GM12873 (cell line): ENCODE data around the gene SKAP1.

Experiments
- TF ChIP-seq, protein P1 (sequence below): IDR thresholded peaks from 2 replicates; pipeline ENCODE4 v1.5.1; 2012; ENCODE audit warnings: low read depth, mild to moderate bottlenecking, moderate library complexity, low read length, control low read depth; ENCODE audit not compliant: insufficient read depth; ENCODE audit errors: missing control alignments

The SKAP1 gene

DNA sequence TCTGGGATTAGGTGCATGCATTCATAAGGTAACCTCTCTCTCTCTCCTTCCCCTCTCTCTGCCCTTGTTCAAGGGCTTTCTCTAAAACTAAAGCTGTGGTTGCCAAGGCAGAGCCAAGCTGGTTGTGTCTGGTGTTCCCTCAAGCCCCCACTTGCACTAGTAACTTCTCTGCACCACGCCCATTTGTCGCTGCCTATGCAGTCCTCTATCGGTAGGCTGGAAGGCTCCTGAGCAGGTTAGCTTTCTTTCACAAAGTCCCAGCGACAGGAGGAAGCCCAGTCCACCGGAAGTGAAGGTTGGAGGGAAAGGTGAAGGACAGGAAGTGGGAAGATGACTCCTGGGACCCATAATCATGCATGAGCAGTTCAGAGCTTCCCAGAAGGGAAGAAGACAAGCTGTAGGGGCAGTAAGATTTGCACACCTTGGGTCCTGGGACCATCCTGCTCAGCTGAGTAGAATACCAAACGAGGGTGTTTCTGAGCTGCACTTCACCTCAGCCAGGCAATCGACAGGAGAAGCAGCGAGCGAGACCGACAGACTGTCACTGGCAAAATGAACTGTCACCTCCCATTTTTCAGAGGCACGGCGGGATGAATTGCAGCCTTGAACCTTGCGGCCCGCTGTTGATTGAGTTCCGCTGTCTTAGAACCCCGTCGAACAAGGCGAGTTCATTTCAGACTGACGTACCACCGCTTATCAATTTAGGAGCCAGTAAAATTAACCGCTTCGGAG is 14.7 kb upstream of the SKAP1 start:
- TF ChIP-seq, protein P1, sequence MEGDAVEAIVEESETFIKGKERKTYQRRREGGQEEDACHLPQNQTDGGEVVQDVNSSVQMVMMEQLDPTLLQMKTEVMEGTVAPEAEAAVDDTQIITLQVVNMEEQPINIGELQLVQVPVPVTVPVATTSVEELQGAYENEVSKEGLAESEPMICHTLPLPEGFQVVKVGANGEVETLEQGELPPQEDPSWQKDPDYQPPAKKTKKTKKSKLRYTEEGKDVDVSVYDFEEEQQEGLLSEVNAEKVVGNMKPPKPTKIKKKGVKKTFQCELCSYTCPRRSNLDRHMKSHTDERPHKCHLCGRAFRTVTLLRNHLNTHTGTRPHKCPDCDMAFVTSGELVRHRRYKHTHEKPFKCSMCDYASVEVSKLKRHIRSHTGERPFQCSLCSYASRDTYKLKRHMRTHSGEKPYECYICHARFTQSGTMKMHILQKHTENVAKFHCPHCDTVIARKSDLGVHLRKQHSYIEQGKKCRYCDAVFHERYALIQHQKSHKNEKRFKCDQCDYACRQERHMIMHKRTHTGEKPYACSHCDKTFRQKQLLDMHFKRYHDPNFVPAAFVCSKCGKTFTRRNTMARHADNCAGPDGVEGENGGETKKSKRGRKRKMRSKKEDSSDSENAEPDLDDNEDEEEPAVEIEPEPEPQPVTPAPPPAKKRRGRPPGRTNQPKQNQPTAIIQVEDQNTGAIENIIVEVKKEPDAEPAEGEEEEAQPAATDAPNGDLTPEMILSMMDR: no peak

GRCh38 chr17:48443712-48444111 is 13.7 kb upstream of the SKAP1 start:
- TF ChIP-seq, protein P1: no peak

DNA sequence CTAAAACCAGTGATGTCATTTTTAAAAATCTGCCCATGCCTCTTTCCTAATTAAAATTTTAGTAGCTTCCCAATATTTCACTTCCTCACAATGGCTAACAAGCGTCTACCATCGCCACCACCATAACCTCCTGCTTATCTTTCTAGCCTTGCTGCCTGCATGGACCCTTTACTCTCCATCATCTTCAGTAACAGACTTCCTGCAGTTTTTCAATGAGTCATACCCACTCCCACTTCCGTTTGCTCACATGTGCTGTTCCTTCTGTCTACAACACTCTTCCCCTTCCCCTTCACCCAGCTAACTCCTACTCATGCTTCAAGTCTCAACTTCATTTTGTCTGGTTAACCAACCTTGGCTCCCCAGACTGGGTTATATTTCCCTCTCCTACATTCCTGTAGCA is 12.8 kb upstream of the SKAP1 start:
- TF ChIP-seq, protein P1: no peak

- TF ChIP-seq, protein P1: no peak
Observed at GRCh38 chr17:48441862-48442261, 11.8 kb upstream of the SKAP1 start.

DNA sequence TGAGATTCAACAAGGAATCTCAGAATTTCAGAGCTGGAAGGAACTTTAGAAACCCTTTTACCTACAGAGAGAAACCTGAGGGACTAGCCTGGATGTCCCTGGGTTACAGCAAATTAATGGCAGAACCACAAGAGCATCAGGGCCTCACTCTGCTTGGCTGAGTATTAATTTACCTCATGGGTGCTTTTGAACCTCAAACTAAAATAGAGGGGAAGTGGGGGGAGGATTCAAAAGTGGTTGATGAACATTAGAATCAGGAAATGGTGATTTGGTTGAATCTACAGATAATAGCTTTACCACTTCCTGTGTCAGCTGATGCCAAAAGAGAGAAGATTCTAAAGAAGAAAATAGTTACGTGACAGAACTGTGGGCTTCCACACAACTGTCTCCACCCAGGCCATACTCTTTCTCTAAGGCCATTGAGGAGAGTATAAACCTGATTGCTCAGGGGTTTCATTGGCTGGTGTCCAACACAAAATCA is 11.3 kb upstream of the SKAP1 start:
- TF ChIP-seq, protein P1: no peak

- TF ChIP-seq, protein P1: no peak
Observed at GRCh38 chr17:48440669-48441068, 10.7 kb upstream of the SKAP1 start.

DNA sequence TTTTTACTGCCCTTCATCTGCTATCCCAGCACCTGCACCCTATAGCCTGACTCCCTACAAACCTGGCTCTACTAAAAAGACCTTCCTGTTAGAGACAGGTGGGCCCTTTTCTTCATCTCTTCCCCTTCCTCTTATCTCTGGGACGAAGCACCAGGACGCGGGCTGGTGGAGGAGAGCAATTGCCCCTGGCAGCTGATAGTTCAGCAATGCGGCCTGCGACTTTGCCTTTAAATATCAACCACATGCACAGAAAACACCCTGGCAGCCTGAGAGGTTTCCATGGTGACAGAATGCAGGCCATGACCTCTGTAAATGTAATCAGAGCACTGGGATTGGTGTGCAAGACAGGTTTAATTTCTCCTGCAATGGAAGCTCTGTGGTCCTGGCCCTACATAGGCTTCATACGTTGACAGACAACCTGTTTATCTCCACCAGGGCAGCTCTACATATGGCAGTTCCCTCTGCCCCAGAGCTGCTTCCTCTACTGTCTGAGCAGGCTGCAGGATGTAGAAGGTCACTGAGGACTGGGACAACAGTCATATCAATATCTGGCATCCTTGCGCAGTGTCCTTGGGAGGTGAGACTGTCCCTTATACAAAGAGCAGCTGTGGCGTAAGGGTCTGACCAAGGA is 10.0 kb upstream of the SKAP1 start:
- TF ChIP-seq, protein P1: no peak
